Measurements from ENCODE around the gene SLC22A12.

Gene SLC22A12

DNA sequence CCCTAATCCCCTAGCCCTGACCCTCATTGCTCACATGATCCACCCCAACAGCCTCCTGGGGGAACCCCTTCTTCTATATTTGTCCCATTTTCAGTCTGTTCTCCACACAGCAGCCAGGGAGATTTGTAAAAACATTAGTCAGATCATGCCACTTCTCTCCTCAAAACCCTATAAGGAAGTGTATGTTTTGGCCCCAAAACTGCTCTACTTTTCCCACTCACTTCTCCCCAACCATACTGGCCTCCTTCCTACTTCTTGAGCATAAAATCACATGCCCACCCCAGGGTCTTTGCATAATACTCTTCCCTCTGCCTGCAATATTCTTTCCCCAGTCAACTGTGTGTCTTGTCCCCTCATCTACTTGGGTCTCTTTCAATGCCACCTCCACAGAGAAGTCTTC lies 4.7 kb upstream of the SLC22A12 start:
- TF ChIP-seq, protein P1, sequence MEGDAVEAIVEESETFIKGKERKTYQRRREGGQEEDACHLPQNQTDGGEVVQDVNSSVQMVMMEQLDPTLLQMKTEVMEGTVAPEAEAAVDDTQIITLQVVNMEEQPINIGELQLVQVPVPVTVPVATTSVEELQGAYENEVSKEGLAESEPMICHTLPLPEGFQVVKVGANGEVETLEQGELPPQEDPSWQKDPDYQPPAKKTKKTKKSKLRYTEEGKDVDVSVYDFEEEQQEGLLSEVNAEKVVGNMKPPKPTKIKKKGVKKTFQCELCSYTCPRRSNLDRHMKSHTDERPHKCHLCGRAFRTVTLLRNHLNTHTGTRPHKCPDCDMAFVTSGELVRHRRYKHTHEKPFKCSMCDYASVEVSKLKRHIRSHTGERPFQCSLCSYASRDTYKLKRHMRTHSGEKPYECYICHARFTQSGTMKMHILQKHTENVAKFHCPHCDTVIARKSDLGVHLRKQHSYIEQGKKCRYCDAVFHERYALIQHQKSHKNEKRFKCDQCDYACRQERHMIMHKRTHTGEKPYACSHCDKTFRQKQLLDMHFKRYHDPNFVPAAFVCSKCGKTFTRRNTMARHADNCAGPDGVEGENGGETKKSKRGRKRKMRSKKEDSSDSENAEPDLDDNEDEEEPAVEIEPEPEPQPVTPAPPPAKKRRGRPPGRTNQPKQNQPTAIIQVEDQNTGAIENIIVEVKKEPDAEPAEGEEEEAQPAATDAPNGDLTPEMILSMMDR (conservative IDR thresholded peaks at IDR 0.05; ENCODE audit: low read depth, low read length): no peak
- no peak for DNase-seq (ENCODE audit: low read depth)
- H3K4me3 ChIP-seq (ENCODE audit: low read depth, low read length): no peak overlapping the region

DNA sequence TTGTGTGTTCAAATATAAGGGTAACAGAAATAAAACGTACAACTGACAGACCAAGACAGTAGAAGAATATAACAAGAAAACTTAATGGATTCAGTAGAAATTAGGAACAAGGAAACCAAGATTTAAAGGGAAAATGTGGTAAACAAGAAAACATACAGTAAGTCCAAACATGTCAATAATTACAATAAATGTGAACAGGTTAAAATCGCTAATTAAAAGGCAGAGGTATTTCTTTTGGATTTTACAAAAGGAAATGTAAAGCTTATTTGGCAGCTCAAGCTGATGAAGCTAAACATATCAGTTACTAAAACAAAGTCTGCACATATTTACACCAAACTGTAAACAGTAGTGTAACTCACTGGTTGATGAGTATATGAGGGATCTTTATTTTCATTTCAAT lies 2.3 kb upstream of the SLC22A12 start:
- no peak for DNase-seq (ENCODE audit: low read depth)
- H3K4me3 ChIP-seq (ENCODE audit: low read depth, low read length): no peak overlapping the region
- TF ChIP-seq, protein P1 (conservative IDR thresholded peaks at IDR 0.05; ENCODE audit: low read depth, low read length): no peak

DNA sequence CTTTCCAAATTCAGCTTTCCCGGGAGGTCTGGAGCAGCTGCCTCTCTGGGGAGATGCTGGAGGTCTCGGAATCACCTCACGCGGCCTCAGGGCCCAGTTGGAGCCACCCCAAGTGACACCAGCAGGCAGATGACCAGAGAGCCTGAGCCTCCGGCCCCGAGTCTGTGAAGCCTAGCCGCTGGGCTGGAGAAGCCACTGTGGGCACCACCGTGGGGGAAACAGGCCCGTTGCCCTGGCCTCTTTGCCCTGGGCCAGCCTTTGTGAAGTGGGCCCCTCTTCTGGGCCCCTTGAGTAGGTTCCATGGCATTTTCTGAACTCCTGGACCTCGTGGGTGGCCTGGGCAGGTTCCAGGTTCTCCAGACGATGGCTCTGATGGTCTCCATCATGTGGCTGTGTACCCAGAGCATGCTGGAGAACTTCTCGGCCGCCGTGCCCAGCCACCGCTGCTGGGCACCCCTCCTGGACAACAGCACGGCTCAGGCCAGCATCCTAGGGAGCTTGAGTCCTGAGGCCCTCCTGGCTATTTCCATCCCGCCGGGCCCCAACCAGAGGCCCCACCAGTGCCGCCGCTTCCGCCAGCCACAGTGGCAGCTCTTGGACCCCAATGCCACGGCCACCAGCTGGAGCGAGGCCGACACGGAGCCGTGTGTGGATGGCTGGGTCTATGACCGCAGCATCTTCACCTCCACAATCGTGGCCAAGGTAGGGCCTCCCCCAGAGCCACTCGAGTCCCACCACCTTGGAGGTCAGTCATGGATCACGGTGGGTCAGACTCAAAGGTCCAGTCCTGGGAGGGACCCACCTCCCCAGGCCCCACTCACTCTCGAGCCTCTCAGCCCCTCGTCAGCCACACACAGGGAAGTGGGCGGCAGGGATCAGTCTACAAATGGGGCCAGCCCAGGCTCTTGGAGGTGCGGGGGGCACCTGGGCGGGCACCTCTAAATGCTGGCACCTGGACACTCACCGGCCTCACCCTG lies 525 bp downstream of the SLC22A12 start:
- TF ChIP-seq, protein P1 (conservative IDR thresholded peaks at IDR 0.05; ENCODE audit: low read depth, low read length): no peak
- no peak for DNase-seq (ENCODE audit: low read depth)
- no peak overlapping the region for H3K4me3 ChIP-seq (ENCODE audit: low read depth, low read length)

DNA sequence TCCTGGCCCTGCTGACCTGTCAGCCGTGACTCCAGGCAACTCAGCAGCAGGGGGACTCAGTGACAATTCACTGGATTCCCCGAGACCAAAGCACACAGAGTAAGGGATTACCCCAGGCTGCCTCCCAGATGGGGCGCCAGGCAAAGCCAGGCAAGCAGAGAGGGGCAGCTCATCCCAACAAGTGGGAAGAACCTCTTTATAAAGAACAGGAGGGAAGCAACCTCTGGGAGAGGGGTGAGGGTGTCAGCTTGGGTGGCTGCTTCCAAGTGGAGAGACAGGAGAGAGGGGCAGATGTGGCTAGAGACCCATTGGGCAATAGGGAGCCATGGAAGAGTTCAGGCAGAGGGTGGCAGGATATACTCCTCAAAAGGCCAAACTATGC lies 1.2 kb downstream of the SLC22A12 start:
- TF ChIP-seq, protein P1 (conservative IDR thresholded peaks at IDR 0.05; ENCODE audit: low read depth, low read length): no peak
- no peak overlapping the region for H3K4me3 ChIP-seq (ENCODE audit: low read depth, low read length)
- no peak for DNase-seq (ENCODE audit: low read depth)

DNA sequence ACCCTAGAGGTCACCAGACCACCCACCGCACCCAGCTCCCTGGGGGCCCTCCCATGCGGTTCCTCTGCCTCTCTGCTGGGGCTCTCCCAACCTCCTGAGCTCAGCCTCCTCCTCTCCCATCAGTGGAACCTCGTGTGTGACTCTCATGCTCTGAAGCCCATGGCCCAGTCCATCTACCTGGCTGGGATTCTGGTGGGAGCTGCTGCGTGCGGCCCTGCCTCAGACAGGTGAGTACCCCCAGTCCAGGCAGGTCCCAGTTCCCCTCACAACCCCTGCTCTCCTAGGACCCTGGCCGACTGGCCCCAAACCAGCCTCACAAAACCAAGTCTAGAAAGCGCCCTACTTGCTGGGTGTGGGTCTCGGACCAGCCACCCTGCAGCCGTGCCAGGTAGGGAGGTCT lies 1.6 kb downstream of the SLC22A12 start:
- TF ChIP-seq, protein P1 (conservative IDR thresholded peaks at IDR 0.05; ENCODE audit: low read depth, low read length): no peak
- H3K4me3 ChIP-seq (ENCODE audit: low read depth, low read length): no peak overlapping the region
- no peak for DNase-seq (ENCODE audit: low read depth)

DNA sequence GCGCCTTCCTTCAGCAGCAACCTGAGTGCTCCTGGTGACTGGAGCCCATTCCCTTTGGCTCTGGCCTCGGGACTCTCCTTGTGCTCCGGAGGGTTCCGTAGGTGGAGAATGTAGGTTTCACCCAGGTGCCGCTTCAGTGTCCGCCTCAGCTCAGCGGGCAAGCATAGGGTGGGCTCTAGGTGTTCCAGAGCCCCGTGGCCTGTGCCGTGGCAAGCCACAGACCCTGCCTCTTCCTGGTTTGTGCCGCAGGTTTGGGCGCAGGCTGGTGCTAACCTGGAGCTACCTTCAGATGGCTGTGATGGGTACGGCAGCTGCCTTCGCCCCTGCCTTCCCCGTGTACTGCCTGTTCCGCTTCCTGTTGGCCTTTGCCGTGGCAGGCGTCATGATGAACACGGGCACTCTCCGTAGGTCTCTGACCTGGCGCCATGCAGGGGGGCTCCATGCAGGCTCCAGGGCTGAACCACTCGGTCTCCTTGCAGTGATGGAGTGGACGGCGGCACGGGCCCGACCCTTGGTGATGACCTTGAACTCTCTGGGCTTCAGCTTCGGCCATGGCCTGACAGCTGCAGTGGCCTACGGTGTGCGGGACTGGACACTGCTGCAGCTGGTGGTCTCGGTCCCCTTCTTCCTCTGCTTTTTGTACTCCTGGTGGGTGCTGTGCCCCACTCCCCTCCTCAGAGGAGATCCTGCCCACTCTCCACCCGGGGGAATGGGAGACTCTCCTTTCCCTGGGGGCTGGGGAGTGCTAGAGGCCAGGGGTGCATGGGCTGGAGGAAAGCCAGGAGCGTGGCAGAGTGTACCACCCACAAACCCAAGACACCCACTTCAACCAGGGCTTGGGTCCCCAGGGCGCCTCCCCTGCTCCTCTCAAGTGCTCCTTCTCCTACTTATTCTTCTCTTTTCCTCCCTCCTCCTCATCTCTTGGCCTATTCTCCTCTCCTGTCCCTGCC lies 2.4 kb downstream of the SLC22A12 start:
- TF ChIP-seq, protein P1 (conservative IDR thresholded peaks at IDR 0.05; ENCODE audit: low read depth, low read length): no peak
- DNase-seq (ENCODE audit: low read depth): no peak
- H3K4me3 ChIP-seq (ENCODE audit: low read depth, low read length): no peak overlapping the region
